ENCODE results near the gene GJD3.

Gene GJD3

DNA sequence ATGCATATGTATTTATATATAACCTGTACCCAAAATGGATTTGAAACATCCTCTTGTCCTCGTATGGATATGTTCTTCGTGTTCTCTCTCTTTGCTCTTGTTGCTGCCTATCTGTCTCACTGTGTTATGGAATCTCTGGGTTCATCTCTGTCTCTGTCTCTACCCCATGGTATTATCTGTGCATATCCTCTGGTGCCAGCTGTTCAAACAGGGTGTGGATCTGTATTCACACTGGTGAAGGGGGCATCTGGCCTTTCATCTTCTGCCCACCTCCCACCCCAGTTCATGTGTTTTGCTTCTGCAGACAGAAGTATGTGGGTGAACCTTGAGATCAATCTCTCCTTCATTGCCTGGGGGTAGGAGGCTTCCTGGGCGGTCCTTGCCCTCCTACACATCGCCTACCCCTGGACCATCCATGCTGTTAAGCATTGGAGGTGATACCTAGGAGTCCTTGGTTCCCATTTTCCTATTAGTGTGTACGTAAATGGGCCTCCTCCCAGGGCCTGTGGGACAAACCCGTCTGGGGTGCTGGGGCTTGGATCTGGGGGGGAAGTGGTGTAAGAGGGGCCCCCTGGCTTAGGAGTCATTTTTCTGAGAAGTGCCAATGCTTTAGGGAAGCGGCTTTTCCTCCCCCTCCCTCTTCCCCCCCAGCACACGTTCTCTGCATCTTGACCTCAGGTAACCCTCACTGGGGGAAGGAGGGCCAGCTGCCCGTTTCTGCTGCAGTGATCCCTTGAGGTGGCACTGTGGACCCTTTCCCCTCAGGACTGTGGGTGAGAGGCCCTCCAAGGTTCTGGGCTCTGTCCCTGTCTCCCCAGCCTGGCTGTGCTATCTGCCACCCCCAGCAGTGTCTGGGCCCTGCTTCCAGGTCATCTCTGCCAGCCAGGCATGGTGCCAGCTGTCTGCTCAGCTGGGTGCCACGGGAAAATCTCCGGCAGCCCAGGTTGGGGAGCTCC, 34.4 kb downstream of the GJD3 start:
- H3K27ac ChIP-seq, result peak overlapping the region; percentile 76 to 94
- no peaks in the 10 kb centered on the region for H3K9me3 ChIP-seq
- peaks cover 0 to 5% (median 3%) of the 10 kb centered on the region in 3 donors for H3K36me3 ChIP-seq
- peak in 1 of 2 donors; percentile 84 for DNase-seq
- H3K4me1 ChIP-seq, result peaks cover 20 to 100% (median 95%) of the 10 kb centered on the region in 4 donors
- no peaks in the 10 kb centered on the region for H3K27me3 ChIP-seq
- TF ChIP-seq, protein P1, sequence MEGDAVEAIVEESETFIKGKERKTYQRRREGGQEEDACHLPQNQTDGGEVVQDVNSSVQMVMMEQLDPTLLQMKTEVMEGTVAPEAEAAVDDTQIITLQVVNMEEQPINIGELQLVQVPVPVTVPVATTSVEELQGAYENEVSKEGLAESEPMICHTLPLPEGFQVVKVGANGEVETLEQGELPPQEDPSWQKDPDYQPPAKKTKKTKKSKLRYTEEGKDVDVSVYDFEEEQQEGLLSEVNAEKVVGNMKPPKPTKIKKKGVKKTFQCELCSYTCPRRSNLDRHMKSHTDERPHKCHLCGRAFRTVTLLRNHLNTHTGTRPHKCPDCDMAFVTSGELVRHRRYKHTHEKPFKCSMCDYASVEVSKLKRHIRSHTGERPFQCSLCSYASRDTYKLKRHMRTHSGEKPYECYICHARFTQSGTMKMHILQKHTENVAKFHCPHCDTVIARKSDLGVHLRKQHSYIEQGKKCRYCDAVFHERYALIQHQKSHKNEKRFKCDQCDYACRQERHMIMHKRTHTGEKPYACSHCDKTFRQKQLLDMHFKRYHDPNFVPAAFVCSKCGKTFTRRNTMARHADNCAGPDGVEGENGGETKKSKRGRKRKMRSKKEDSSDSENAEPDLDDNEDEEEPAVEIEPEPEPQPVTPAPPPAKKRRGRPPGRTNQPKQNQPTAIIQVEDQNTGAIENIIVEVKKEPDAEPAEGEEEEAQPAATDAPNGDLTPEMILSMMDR (IDR thresholded peaks at IDR 0.05), result no peak
- no peak overlapping the region for H3K4me3 ChIP-seq
- intact Hi-C loops (cut with DNase I; ENCODE audit: low total_unique reads), result no loop called here

DNA sequence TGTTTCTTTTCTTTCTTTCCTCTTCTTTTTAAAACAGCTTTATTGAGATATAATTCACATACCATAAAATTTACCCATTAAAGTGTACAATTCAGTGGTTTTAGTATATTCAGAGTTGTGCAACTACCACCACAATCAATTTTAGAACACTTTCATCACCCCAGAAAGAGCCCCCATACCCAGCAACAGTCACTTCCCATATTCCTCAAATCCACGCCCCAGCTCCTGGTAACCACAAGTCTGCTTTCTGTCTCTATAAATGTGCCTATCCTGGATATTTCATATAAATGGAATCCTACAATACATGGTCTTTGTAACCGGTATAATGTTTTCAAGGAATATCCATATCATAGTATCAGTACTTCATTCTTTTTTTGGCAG, 36.2 kb downstream of the GJD3 start:
- peaks cover 0 to 5% (median 3%) of the 10 kb centered on the region in 3 donors for H3K36me3 ChIP-seq
- no peak for DNase-seq
- peak overlapping the region; percentile 94 to 95 for H3K27ac ChIP-seq
- H3K27me3 ChIP-seq, result no peaks in the 10 kb centered on the region
- no peak overlapping the region for H3K4me3 ChIP-seq
- TF ChIP-seq, protein P1 (IDR thresholded peaks at IDR 0.05), result no peak
- H3K9me3 ChIP-seq, result no peaks in the 10 kb centered on the region
- intact Hi-C loops (cut with DNase I; ENCODE audit: low total_unique reads), result no loop called here
- peaks cover 26 to 100% (median 95%) of the 10 kb centered on the region in 4 donors for H3K4me1 ChIP-seq

DNA sequence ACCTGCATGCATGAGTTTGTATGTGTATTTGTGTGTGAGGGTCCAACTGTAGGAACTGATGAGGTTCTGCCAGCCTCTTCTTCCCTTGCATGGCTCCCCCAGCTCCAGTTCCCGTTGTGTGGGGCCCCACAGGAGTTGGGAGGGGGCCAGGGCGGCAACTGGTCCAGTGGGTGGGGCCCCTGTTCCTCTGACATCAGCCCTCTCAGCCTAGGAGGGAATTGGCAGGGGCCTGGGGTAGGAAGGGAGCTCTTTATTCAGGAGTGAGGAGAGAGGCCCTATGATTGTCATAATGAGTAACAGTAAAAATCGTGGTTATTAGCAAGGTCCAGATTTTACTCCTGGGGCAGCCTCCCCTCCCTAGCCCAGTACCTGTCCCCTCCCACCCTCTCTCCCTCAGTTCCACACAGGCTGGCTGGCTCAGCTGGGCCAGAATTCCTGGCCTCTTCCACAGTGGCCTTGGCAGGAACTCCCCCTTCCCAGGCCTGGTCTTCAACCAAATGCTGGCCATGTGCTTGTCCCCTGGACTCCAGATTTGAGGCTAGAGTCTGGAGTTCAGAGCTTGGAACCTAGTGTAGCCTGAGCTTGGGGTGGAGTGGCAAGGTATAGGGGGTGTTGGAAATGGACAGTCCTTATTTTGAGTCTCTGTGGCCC, 36.7 kb downstream of the GJD3 start:
- peak in 1 of 2 donors; percentile 69 for DNase-seq
- peaks cover 26 to 100% (median 95%) of the 10 kb centered on the region in 4 donors for H3K4me1 ChIP-seq

DNA sequence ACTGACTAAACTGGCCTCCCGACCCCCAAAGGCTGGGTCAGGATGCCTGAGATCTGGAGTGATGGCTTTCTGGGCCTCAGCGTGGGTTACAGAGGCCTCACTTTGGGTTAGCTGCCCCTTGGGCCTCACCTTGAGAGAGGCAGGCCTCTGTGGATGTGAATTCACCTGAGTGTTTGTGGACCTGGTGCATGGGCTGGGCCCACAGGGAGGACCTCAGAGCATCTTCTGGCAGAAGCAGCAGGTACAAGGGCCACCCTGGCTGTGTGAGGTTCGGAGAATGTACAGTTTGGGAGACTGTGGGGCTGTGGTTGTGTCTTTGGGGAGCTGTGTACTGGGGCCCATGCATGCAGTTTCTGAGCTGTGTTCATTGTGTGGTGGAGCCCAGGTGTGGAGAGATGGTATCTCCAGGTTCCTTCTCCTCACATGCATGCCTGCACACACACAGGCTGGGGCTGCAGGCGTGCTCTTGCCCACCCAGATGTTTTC, 37.2 kb downstream of the GJD3 start:
- Histone ChIP-seq H3K4me3 (peak overlapping the region in 1 of 2 donors; percentile 27), H3K36me3 (peaks cover 0 to 5% (median 3%) of the 10 kb centered on the region in 3 donors), H3K27ac (peak overlapping the region; percentile 94 to 95), H3K27me3 (no peaks in the 10 kb centered on the region), H3K4me1 (peaks cover 21 to 100% (median 95%) of the 10 kb centered on the region in 4 donors), H3K9me3 (no peaks in the 10 kb centered on the region)
- intact Hi-C loops (cut with DNase I; ENCODE audit: low total_unique reads), result no loop called here
- DNase-seq, result no peak
- TF ChIP-seq, protein P1 (IDR thresholded peaks at IDR 0.05), result no peak

More for the DNA sequence above, 36.7 kb downstream of the GJD3 start:
- peaks cover 0 to 5% (median 3%) of the 10 kb centered on the region in 3 donors for H3K36me3 ChIP-seq
- peak overlapping the region; percentile 94 to 95 for H3K27ac ChIP-seq
- TF ChIP-seq, protein P1 (IDR thresholded peaks at IDR 0.05), result no peak
- no peaks in the 10 kb centered on the region for H3K9me3 ChIP-seq
- H3K4me3 ChIP-seq, result no peak overlapping the region
- H3K27me3 ChIP-seq, result no peaks in the 10 kb centered on the region
- intact Hi-C loops (cut with DNase I; ENCODE audit: low total_unique reads), result no loop called here

DNA sequence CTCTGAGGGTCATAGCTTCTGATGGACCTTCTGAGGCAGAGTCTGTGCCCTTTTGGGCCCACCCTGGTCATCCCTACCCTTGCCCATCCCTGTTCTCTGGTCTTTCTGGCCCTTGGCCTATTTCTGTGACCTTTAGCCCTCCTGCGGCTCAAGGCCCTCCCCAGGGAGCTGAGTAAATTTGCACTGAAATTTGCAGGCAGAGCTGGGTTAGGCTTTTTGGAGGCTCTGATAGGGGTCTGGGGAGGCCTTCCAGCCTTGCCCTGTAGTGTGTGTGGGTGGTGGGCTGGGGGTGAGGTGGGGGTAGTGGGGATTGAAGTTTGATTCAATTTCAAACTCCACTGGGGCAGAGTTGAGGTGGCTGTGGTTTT, 37.7 kb downstream of the GJD3 start:
- DNase-seq, result no peak
- peak overlapping the region in 1 of 2 donors; percentile 27 for H3K4me3 ChIP-seq
- TF ChIP-seq, protein P1 (IDR thresholded peaks at IDR 0.05), result no peak
- H3K4me1 ChIP-seq, result peaks cover 19 to 100% (median 95%) of the 10 kb centered on the region in 4 donors
- no peaks in the 10 kb centered on the region for H3K27me3 ChIP-seq
- peak overlapping the region; percentile 94 to 95 for H3K27ac ChIP-seq
- H3K36me3 ChIP-seq, result peaks cover 0 to 5% (median 3%) of the 10 kb centered on the region in 3 donors
- no peaks in the 10 kb centered on the region for H3K9me3 ChIP-seq
- intact Hi-C loops (cut with DNase I; ENCODE audit: low total_unique reads), result no loop called here
